ENCODE results near the gene TRPV5.
A peak's percentile ranks its signal among the peaks of the same experiment; 100 is the strongest.

TRPV5 gene

GRCh38 chr7:142883571-142884285, 49.8 kb downstream of the TRPV5 start:
- no peak for DNase-seq

GRCh38 chr7:142883145-142883544, 50.4 kb downstream of the TRPV5 start:
- no peak for DNase-seq

DNA sequence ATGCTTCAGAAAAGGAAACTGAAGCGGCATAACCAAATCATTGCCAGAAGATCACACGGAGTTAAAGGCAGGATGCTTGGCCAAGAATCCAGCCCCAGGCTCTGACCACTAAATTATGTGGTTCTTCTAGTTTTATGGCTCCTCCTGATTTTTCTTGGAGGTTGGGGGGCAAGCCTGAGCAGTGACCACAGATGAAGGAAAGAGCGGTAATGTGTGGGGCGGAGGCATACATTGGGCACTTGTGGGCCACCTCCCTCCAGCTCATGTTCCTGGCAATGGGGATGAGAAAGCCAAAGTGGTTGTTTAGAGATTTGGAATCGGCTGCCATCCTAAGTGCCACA, 51.2 kb downstream of the TRPV5 start:
- no peak for DNase-seq

DNA sequence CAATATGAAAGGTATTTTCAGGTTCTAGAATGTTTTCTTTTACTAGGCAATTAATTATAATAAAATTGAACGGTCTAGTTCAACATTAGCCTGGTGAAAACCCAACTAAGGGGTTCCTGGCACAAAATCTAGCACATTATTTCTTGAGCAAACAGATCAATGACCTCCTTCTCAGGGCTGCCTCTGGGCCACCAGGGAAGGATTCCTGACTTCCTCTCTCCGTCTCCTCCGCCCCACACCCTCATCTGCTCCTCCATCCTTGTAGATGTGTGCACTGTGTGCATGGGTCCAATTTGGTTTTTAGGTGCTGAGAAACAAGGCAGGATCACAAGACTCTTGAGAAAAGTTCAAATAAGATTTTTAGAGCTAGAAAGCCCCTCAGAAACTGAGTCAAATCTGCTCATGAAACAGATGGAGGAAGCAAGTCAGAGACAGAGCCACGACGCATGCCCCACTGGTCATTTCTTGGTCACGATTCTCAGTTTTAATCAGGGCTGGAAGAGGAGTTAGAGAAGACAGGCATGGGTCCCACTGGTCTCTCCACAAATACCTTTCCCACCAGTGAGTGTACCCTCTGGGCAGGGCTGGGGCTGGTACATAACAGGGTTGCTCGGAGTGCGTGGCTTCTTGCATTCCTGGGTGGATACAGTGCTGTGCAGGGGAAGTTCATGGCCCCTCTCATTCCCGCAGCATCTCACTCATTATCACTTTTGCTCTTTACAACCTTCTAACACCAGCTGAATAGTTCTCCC, 51.8 kb downstream of the TRPV5 start:
- no peak for DNase-seq

GRCh38 chr7:142880876-142881505, 52.6 kb downstream of the TRPV5 start:
- peak; percentile 20 to 21 for DNase-seq

DNA sequence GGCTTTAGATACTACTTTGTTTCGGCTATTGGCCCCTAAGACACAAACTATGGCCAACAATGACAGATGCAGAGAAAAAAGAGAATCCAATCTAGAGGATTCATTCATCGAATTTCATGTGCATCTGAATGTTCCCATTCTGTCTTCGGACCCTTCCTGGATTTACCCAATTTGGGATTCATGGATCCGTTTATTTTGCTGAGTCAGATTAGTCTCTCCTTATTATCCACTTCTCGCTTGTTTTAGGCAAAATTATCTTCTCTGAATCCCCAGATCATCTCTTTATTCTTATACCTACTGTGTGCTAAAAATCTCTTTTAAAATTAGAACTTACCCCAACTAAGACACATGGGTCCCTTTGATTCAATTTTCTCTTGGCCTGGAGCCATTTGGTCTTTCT, 54.5 kb downstream of the TRPV5 start:
- DNase-seq, result no peak

- DNase-seq, result no peak
Measured at GRCh38 chr7:142878315-142878714, 55.2 kb downstream of the TRPV5 start.

GRCh38 chr7:142876991-142877910, 56.3 kb downstream of the TRPV5 start:
- DNase-seq, result no peak

- DNase-seq, result no peak
Measured at GRCh38 chr7:142876236-142876960, 57.1 kb downstream of the TRPV5 start.

DNA sequence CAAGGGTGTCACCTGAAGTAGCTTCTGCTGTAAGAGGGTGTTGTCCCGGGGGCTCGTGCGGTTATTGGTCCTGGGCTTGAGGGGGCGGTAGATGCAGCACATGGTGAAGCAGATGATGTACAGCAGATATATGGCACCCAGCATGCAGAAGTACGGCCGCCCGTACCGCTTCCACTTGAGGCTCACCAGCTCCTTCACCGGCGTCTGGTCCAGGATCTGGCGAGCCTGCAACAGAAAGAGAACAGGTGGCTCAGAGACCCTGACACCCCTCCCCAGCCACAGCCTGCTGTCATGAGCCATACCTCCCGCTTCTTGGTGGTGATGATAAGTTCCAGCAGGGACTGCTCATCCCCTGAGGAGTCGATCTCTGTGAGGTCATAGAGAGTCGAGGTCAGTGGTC, 58.1 kb downstream of the TRPV5 start:
- DNase-seq, result no peak

GRCh38 chr7:142874837-142875236, 58.7 kb downstream of the TRPV5 start:
- no peak for DNase-seq

- DNase-seq, result no peak
Measured at GRCh38 chr7:142874409-142874808, 59.1 kb downstream of the TRPV5 start.

DNA sequence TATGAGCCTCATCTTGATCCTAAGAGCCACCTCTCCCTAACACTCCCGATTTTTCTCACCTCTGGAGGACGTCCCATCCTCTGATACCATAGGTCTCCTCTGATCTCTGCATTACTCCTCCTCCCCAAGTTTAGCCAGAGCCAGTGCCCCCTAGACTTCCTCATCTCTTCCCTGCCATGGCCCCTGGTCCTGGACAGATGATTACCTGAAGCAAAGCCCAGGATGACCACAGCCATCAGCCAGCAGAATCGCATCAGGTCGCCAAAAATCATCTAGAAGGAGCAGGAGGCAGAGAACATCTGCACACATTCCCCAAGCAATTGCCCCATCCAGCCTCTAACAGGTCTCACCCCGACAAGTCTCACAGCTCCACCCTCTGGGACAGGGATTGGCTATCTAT, 59.7 kb downstream of the TRPV5 start:
- no peak for DNase-seq

GRCh38 chr7:142873281-142873784, 60.2 kb downstream of the TRPV5 start:
- DNase-seq, result peak in 1 of 2 experiments; percentile 16

DNA sequence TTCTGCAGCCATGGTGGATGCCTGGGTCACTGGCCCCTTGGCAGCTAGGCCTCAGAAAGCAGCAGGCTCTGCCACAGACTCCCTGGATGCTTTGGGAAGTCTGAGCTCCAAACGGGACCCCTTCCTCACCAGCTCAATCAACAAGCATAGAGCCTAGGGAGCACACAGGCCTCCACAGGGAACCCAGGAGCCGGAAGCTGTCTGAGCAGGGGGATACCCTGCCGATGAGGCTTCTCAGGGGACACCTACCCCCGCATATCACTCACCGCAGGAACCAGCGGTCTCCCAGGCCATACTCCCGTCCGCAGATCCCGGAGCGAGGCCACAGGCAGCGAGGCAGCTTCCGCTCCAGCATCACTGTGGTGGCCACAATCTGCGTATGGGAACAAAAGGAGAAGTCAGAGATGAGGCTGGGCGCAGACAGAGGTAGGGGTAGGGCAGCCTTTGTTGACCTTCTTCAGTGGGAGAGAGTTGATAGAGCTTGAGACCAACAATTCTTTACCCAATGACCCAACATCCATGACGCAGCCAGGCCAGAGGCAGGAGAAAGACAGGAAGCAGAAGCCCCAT, 61.4 kb downstream of the TRPV5 start:
- no peak for DNase-seq

GRCh38 chr7:142871260-142872105, 62.1 kb downstream of the TRPV5 start:
- DNase-seq, result no peak

DNA sequence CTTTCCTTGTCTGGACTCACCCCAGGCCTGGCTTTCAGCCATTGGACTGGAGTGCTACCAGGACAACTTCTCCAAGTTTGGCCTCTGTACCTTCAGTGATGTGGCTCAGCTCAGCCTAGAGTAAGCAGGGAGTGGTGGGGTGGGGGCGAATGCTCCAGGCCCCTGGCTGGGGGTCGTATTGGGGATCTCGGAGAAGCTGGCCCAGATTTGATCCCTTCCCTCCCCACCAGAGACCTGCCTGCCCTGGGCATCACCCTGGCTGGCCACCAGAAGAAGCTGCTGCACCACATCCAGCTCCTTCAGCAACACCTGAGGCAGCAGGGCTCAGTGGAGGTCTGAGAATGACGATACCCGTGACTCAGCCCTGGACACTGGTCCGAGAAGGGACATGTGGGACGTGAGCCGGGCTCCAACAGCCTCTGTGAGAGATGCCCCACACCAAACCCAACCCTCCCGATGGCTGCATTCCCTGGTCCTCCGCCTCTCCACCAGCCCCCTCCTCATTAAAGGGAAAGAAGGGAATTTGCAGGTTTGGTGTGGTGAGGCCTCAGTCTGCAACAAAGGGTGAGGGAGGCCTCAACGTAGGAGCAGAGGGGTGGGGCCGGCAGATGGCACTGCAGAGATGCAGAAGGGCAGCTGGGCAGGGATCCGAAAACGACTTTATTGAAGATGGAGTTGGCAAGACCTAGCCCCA, 62.8 kb downstream of the TRPV5 start:
- DNase-seq, result no peak

DNA sequence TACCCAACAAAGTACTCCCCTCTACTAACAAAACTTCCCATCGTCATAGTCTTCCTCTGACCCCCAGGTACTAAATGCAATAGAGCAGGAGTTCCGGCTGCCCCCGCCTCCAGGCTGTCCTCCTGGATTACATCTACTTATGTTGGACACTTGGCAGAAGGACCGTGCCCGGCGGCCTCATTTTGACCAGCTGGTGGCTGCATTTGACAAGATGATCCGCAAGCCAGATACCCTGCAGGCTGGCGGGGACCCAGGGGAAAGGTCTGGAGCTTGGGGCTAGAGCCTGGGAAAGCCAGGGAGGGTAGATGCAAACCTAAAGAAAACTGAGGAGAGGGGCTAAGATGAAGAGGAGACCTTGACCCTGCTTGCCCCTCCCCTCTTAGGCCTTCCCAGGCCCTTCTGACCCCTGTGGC, 63.4 kb downstream of the TRPV5 start:
- DNase-seq, result no peak

- no peak for DNase-seq
Measured at GRCh38 chr7:142869434-142869833, 64.1 kb downstream of the TRPV5 start.

DNA sequence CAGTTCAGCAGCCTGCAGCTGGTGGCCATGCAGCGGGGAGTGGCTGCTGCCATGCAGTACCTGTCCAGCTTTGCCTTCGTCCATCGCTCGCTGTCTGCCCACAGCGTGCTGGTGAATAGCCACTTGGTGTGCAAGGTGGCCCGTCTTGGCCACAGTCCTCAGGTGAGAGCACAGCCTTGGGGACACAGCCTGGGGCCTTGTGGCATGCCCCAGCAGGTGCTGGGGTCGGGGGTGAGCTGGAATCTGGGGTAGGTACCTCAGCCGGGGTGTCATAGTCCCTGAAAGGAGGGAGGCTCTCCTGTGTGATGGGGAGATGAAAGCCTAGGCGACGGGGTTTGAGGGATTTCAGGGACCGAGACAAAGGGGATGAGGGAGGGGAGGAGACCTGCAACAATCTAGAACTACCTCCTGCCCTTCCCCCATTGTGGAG, 64.5 kb downstream of the TRPV5 start:
- no peak for DNase-seq
